CD4-positive, alpha-beta T cell (primary cell): ENCODE results near the gene MPHOSPH8. TPM values are rescaled to one million over a fixed set of nuclear protein-coding genes. Genes with fewer than 3 reads are reported as not detected.

ENCODE experiments used
- ATAC-seq: fragments of 200-7000 bp; cut with Tn5 transposase; one replicate; pipeline ENCODE4 v1.10.0; 2022; ENCODE audit warnings: mild to moderate bottlenecking; ENCODE audit not compliant: poor library complexity
- CTCF ChIA-PET: fragments of 350-600 bp; sonication (Branson Sonifier 250); formaldehyde crosslinking; loops from one replicate; lab custom pipeline; 2021; ENCODE audit warnings: antibody characterized with exemption, inconsistent platforms; lab: Charles Lee
- POLR2A ChIA-PET: fragments of 350-600 bp; sonication (Branson Sonifier 250); formaldehyde crosslinking; loops from one replicate; lab custom pipeline; 2021; ENCODE audit warnings: antibody characterized with exemption, inconsistent platforms; lab: Charles Lee
- DNase-seq, 14 experiments: peaks; one replicate each; pipeline ENCODE4 v3.0.0-alpha.2; 2013 to 2020; ENCODE audit warnings: mixed read lengths in 2 of 14
- H3K27ac ChIP-seq, 2 donors: one replicate each; pipeline versions ENCODE4 v1.5.1 to v1.7.0; 2013; ENCODE audit warnings: low read length in 2 of 2, low read depth in 1 of 2, mild to moderate bottlenecking in 1 of 2
- H3K27me3 ChIP-seq, 2 experiments: 1 replicate in 1 of 2; 2 replicates in 1 of 2; pipeline versions ENCODE4 v1.6.1 to v1.7.0; 2013; ENCODE audit warnings: low read length in 2 of 2, control low read depth in 1 of 2, mild to moderate bottlenecking in 1 of 2, moderate library complexity in 1 of 2; ENCODE audit not compliant: insufficient read depth in 2 of 2, control insufficient read depth in 1 of 2
- H3K36me3 ChIP-seq: one replicate; pipeline ENCODE4 v1.6.1; 2013; ENCODE audit warnings: low read length, control low read depth; ENCODE audit not compliant: insufficient read depth
- H3K4me1 ChIP-seq: one replicate; pipeline ENCODE4 v1.6.1; 2013; ENCODE audit warnings: low read length, control low read depth; ENCODE audit not compliant: insufficient read depth
- H3K4me3 ChIP-seq: one replicate; pipeline ENCODE4 v1.5.1; 2013; ENCODE audit warnings: mild to moderate bottlenecking, low read length, moderate library complexity
- H3K9me3 ChIP-seq, 2 experiments: 1 replicate in 1 of 2; 2 replicates in 1 of 2; pipeline versions ENCODE4 v1.6.1 to v1.7.0; 2013; ENCODE audit warnings: low read length in 2 of 2, mild to moderate bottlenecking in 2 of 2, control low read depth in 1 of 2, moderate library complexity in 1 of 2; ENCODE audit not compliant: control insufficient read depth in 1 of 2, insufficient read depth in 1 of 2
- H3K27ac Mint-ChIP-seq: one replicate; pipeline ENCODE4 v1.8.0; 2020; ENCODE audit warnings: mixed read lengths
- H3K27me3 Mint-ChIP-seq: one replicate; pipeline ENCODE4 v1.8.0; 2021; ENCODE audit warnings: mixed read lengths
- H3K36me3 Mint-ChIP-seq: one replicate; pipeline ENCODE4 v1.8.0; 2021; ENCODE audit warnings: low read depth, mixed read lengths
- H3K4me1 Mint-ChIP-seq: one replicate; pipeline ENCODE4 v1.8.0; 2021; ENCODE audit warnings: low read depth, mixed read lengths
- H3K4me3 Mint-ChIP-seq: one replicate; pipeline ENCODE4 v1.8.0; 2020; ENCODE audit warnings: mild to moderate bottlenecking, mixed read lengths
- H3K9me3 Mint-ChIP-seq: one replicate; pipeline ENCODE4 v1.8.0; 2020; ENCODE audit warnings: mixed read lengths
- intact Hi-C, 2 experiments: fragments of 100-400 bp; cut with DNase I in 1 of 2; cut with micrococcal nuclease in 1 of 2; formaldehyde crosslinking; loops; one replicate each; pipeline versions ENCODE4 v1.15.1 to v1.9.0; 2023 to 2025; cut with DNase I, micrococcal nuclease
- total RNA-seq, 174 experiments: library from RNA in 2 of 174; stranded (reverse) in 2 of 174; gene quantifications; one replicate each; pipeline ENCODE4 v1.2.3 and lab custom pipeline; 2021 to 2026
- TF ChIP-seq, protein P1 (sequence below): fragments of 200-600 bp; IDR thresholded peaks from one replicate; pipeline ENCODE4 v1.8.0; 2022; ENCODE audit warnings: antibody characterized with exemption, mild to moderate bottlenecking

MPHOSPH8 gene
- total RNA-seq, 2 experiments from 2014 or later: 48.0 to 51.2 TPM

- ATAC-seq (no peak), DNase-seq (no peak)
- TF ChIP-seq, protein P1, sequence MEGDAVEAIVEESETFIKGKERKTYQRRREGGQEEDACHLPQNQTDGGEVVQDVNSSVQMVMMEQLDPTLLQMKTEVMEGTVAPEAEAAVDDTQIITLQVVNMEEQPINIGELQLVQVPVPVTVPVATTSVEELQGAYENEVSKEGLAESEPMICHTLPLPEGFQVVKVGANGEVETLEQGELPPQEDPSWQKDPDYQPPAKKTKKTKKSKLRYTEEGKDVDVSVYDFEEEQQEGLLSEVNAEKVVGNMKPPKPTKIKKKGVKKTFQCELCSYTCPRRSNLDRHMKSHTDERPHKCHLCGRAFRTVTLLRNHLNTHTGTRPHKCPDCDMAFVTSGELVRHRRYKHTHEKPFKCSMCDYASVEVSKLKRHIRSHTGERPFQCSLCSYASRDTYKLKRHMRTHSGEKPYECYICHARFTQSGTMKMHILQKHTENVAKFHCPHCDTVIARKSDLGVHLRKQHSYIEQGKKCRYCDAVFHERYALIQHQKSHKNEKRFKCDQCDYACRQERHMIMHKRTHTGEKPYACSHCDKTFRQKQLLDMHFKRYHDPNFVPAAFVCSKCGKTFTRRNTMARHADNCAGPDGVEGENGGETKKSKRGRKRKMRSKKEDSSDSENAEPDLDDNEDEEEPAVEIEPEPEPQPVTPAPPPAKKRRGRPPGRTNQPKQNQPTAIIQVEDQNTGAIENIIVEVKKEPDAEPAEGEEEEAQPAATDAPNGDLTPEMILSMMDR: no peak
- Mint-ChIP-seq H3K36me3 (peaks cover 82% of the 10 kb centered on the region), H3K4me3 (no peak overlapping the region), H3K9me3 (no peaks in the 10 kb centered on the region), H3K27me3 (no peaks in the 10 kb centered on the region), H3K4me1 (no peaks in the 10 kb centered on the region), H3K27ac (peak overlapping the region; percentile 1)
- intact Hi-C loops: no loop called here
- Histone ChIP-seq H3K27ac (no peak overlapping the region), H3K4me1 (no peaks in the 10 kb centered on the region), H3K4me3 (no peak overlapping the region), H3K9me3 (no peaks in the 10 kb centered on the region), H3K27me3 (no peaks in the 10 kb centered on the region), H3K36me3 (peaks cover 56% of the 10 kb centered on the region)
- POLR2A ChIA-PET: no interaction called here
- CTCF ChIA-PET: no interaction called here
Observed at GRCh38 chr13:19676168-19676567, 42.7 kb downstream of the MPHOSPH8 start.

DNA sequence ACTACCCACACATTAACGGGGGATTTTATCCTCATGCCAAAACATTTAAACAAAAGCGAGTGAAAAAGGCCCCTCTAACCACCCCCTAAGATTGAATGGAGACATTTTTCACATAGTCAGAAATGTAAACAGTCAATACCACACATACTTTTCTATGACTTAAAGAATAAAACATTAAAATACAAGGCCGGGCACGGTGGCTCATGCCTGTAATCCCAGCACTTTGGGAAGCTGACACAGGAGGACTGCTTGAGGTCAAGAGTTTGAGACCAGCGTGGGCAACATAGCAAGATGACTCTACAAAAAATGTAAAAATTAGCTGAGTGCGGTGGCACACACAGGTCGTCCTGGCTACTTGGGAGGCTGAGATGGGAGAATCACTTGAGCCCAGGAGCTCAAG lies 47.3 kb downstream of the MPHOSPH8 start:
- Mint-ChIP-seq H3K36me3 (peaks cover 42% of the 10 kb centered on the region), H3K9me3 (no peaks in the 10 kb centered on the region), H3K4me1 (peaks cover 41% of the 10 kb centered on the region), H3K27me3 (no peaks in the 10 kb centered on the region), H3K27ac (peak overlapping the region; percentile 67), H3K4me3 (no peak overlapping the region)
- DNase-seq: no peak
- CTCF ChIA-PET: no interaction called here
- ATAC-seq: no peak
- no peak overlapping the region for H3K27ac ChIP-seq
- H3K36me3 ChIP-seq: peaks cover 20% of the 10 kb centered on the region
- H3K9me3 ChIP-seq: no peaks in the 10 kb centered on the region
- no peaks in the 10 kb centered on the region for H3K27me3 ChIP-seq
- intact Hi-C loops: loop anchor here in 1 of 2 experiments (5.0 kb wide), 1 partner anchor 47 kb away; no protein-coding TSS in a partner anchor
- H3K4me3 ChIP-seq: no peak overlapping the region
- TF ChIP-seq, protein P1: no peak
- POLR2A ChIA-PET: interaction anchor here (1.4 kb wide), 1 partner anchor 47 kb away, joined by 4 read pairs; the partner anchor contains the start of gene MPHOSPH8
- no peaks in the 10 kb centered on the region for H3K4me1 ChIP-seq

DNA sequence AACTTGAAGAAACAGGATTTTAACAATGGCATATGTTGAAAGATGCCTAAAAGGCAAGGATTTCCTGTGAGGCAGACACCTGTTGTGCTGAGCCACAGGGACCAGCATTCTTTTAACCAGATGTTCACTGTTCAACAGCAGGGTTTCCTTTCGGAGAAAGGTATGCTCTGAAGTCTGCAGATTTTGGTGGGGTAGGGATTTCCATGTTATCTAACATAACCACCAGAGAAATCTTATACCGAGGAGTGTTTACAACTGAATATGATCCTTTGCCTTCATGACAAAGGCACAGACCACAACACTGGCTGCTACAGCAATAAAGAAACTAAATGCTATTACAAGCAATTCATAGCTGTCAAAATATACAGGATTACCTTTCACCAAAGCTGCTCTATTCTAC lies 48.1 kb downstream of the MPHOSPH8 start:
- CTCF ChIA-PET: no interaction called here
- H3K27ac ChIP-seq: no peak overlapping the region
- H3K27ac Mint-ChIP-seq: peak overlapping the region; percentile 72
- no peaks in the 10 kb centered on the region for H3K27me3 ChIP-seq
- POLR2A ChIA-PET: interaction anchor here (0.6 to 1.4 kb wide), 2 partner anchors 9 to 48 kb away, joined by 3 to 4 read pairs; partner anchors contain the start of gene MPHOSPH8
- H3K4me3 Mint-ChIP-seq: peak overlapping the region; percentile 40
- peaks cover 45% of the 10 kb centered on the region for H3K4me1 Mint-ChIP-seq
- H3K4me3 ChIP-seq: no peak overlapping the region
- DNase-seq: no peak
- H3K9me3 ChIP-seq: no peaks in the 10 kb centered on the region
- peaks cover 18% of the 10 kb centered on the region for H3K36me3 ChIP-seq
- TF ChIP-seq, protein P1: no peak
- no peaks in the 10 kb centered on the region for H3K4me1 ChIP-seq
- intact Hi-C loops: loop anchor here in 1 of 2 experiments (5.0 kb wide), 1 partner anchor 46 kb away; no protein-coding TSS in a partner anchor
- H3K36me3 Mint-ChIP-seq: peaks cover 34% of the 10 kb centered on the region
- no peaks in the 10 kb centered on the region for H3K9me3 Mint-ChIP-seq
- H3K27me3 Mint-ChIP-seq: no peaks in the 10 kb centered on the region
- peak; percentile 46 for ATAC-seq
